ENCODE data around the gene SPRED3.

SPRED3 gene

GRCh38 chr19:38429811-38430156 lies 41.3 kb downstream of the SPRED3 start:
- DNase-seq (ENCODE audit: low read depth): no peak
- no peak for TF ChIP-seq CTCF (IDR thresholded peaks at IDR 0.05; ENCODE audit: low read depth, low read length, missing control alignments)

GRCh38 chr19:38430931-38431330 lies 42.4 kb downstream of the SPRED3 start:
- TF ChIP-seq CTCF (IDR thresholded peaks at IDR 0.05; ENCODE audit: low read depth, low read length, missing control alignments): no peak
- no peak overlapping the region for H3K4me3 ChIP-seq (ENCODE audit: low read depth, low read length)
- no peak for DNase-seq (ENCODE audit: low read depth)

More at GRCh38 chr19:38429811-38430156, 41.3 kb downstream of the SPRED3 start:
- H3K4me3 ChIP-seq (ENCODE audit: low read depth, low read length): no peak overlapping the region

- DNase-seq (ENCODE audit: low read depth): no peak
- no peak for TF ChIP-seq CTCF (IDR thresholded peaks at IDR 0.05; ENCODE audit: low read depth, low read length, missing control alignments)
- H3K4me3 ChIP-seq (ENCODE audit: low read depth, low read length): no peak within 1 kb of the TSS
Observed at GRCh38 chr19:38433268-38433733, 44.8 kb downstream of the SPRED3 start, which contains the start of gene RYR1. RYR1 (plus strand) TSS chr19:38433691; CDS start chr19:38433830, 139 bp downstream.

GRCh38 chr19:38434549-38435051 lies 46.1 kb downstream of the SPRED3 start:
- DNase-seq (ENCODE audit: low read depth): no peak
- no peak for TF ChIP-seq CTCF (IDR thresholded peaks at IDR 0.05; ENCODE audit: low read depth, low read length, missing control alignments)
- no peak overlapping the region for H3K4me3 ChIP-seq (ENCODE audit: low read depth, low read length)

- no peak overlapping the region for H3K4me3 ChIP-seq (ENCODE audit: low read depth, low read length)
- DNase-seq (ENCODE audit: low read depth): no peak
- TF ChIP-seq CTCF (IDR thresholded peaks at IDR 0.05; ENCODE audit: low read depth, low read length, missing control alignments): no peak
Observed at GRCh38 chr19:38437295-38437694, 48.8 kb downstream of the SPRED3 start.

GRCh38 chr19:38437917-38438316 lies 49.4 kb downstream of the SPRED3 start:
- no peak for DNase-seq (ENCODE audit: low read depth)
- no peak for TF ChIP-seq CTCF (IDR thresholded peaks at IDR 0.05; ENCODE audit: low read depth, low read length, missing control alignments)
- no peak overlapping the region for H3K4me3 ChIP-seq (ENCODE audit: low read depth, low read length)

- no peak for TF ChIP-seq CTCF (IDR thresholded peaks at IDR 0.05; ENCODE audit: low read depth, low read length, missing control alignments)
- no peak for DNase-seq (ENCODE audit: low read depth)
- no peak overlapping the region for H3K4me3 ChIP-seq (ENCODE audit: low read depth, low read length)
Observed at GRCh38 chr19:38440592-38440991, 52.1 kb downstream of the SPRED3 start.

All from GM12864 (cell line).